GM19324 (cell line): ENCODE results near the gene STARD5.

Experiments used
- ATAC-seq: cut with Tn5 transposase; IDR thresholded peaks from one replicate; pipeline ENCODE4 v1.9.1; 2021; ENCODE audit warnings: mild to moderate bottlenecking, moderate library complexity; ENCODE audit not compliant: unreplicated experiment, low FRiP score

Gene STARD5

GRCh38 chr15:81278306-81279029 lies 45.5 kb downstream of the STARD5 start:
- no peak for ATAC-seq

DNA sequence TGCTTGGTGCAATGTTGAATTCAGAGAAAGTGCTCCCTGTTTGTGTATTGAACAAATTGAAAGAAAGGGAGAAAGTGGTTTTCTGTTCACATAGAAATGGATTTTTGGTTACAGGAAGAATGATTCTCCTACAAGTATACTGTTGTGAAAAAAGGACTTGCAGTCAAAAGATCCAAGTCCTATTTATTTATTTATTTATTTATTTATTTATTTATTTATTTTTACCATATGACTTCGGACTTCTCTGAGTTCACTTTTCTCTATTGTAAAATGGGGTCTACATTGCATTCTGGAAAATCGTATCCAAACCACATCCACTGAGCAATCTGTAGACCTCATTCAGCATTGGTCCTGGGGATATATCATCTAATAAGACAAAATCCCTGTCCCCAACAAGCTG lies 46.1 kb downstream of the STARD5 start:
- ATAC-seq, result no peak

GRCh38 chr15:81276967-81277366 lies 47.0 kb downstream of the STARD5 start:
- no peak for ATAC-seq

DNA sequence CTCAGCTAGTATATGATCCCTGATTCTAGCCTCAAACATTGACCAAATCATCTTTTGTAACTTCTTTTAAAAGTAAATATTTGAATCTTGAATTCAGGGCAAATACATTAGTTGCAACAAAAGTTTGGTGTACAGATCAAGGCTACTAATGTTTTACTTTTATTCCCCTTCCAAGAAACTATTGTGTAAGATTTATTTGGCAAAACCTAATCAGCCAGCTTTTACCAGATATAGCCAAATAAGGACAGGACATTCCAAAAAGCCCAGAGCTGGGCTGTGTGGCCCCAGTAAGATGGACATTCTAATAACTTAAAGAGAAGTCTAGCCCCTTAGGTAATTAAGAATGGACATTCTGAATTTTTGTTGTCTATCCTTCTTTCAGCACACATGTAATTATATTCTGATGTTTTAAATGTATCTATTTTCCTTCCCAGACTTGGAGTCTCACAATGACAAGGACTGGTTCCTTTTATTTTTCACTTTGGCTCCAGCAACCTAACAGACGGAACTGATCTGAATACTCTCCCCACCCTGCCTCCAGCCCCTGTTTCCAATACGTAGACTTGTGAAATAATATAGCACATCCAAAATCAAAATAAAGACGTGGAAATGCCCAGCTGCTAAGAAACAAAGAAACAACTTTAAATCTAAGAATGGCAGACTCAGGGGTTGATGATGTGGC lies 48.1 kb downstream of the STARD5 start:
- no peak for ATAC-seq

DNA sequence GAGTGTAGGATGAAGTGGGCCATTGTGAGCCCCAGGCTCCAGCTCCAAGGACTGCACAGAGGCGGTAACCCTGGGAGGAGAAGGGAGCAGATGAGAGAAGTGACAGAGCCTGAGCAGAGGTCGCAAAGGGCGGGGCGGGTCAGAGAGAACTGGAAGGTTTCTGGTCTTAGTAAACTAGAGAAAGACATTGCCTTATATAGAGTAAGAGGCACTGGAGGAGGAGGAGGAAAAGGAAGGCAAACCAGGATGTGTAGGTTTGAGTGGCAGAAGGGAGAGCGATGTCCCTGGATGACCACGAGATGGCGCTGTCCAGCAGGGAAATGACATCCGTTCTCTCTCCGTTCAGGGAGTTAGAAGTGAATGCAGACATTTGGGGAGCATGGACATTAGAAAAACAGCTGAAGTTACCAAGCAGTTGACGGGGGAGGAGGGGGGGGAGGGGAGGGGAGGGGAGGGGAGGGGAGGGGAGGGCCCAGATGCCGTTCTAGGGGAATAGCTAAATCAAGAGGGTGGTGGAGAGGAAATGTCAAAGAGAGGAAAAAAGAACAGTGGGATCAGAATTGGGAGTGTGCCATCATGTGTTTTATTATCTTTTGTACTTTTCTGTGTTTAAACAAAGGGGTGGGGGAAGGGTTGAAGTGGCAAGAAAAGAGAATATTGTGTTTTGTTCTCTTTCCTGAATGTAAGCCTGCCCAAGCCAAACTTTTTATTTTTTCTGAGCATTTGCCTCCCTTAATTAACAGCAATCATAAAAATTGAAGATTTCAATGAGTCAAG lies 48.8 kb downstream of the STARD5 start:
- no peak for ATAC-seq

DNA sequence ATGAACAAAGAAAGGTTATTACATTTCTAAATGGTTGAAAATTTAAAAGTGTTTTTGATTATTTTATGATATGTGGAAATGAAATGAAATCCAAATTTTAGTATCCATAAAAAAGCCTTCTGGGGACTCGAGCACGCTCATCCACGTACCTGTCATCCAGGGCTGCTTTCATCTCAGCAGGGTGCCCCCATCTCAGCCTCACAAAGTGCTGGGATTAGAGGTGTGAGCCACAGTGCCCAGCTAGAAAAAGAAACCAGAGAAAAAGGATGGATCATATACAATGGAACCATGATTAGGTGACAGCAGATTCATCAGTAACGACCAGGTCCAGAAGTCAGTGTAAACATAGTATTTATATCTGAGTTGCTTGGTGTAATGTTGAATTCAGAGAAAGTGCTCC lies 49.7 kb downstream of the STARD5 start:
- no peak for ATAC-seq

- no peak for ATAC-seq
Measured at GRCh38 chr15:81273855-81274254, 50.1 kb downstream of the STARD5 start.

DNA sequence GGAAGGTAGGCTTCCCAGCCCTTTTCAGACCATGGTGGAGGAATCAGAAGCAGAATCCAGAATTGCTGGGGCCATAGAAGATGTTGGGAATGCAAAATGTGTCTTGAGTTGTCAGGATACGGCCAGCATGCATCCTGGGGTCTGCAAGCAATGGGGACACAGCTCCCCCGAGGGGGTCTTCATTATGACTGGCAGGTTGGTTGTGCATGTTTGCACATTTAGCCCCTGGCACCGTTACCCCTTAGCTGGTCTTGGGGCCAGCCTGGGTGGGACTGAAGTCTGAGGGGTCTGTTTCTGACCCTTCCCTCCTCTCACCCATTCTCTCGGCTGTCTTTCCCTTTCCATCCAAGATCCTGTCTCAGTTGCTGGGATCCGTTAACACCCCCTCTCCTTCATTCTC lies 50.7 kb downstream of the STARD5 start:
- ATAC-seq, result no peak

- ATAC-seq, result no peak
Measured at GRCh38 chr15:81271761-81272644, 51.9 kb downstream of the STARD5 start.

- no peak for ATAC-seq
Measured at GRCh38 chr15:81270781-81271491, 53.0 kb downstream of the STARD5 start.

- ATAC-seq, result no peak
Measured at GRCh38 chr15:81270188-81270587, 53.8 kb downstream of the STARD5 start.

GRCh38 chr15:81268881-81269601 lies 54.9 kb downstream of the STARD5 start:
- ATAC-seq, result no peak

GRCh38 chr15:81268340-81268739 lies 55.6 kb downstream of the STARD5 start:
- ATAC-seq, result no peak

DNA sequence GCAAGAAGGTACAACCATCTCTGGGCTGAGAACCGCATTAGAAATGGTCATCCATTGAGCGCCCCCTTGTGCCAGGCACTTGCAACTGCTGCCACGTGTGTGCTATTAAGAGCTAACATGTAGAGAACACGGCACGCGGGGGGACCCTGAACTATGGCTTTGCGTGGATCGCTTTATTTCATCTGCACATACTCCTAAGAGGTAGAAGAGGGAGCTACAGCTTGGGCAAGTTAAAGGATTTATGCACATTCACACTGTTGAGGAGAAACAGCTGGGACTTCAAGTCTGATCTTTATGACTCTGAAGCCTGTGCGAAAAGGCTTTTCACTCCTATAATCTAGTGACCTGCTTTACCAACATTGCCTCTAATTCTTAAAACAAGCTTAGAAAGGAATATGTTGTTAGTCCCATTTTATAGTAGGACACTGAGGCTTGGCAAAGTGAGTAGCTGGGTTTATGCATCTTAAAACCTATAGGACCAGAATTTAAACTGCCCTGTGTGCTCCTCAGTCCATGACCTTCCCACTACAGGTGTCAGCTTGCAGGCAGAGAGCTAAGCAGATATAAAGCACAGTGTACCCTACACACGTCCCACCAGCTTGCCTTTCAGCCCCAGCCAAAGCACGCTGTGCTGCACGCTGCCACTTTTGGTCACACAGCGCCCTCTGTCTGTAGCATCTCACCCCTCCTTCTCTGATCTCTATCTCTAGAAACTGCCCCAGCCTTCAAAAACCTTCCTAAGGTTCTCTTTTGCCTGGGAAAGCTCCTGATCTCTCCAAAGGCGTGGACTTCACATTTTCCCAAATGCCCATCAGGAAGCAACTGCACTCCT lies 57.8 kb downstream of the STARD5 start:
- ATAC-seq, result peak; percentile 76

- ATAC-seq, result no peak
Measured at GRCh38 chr15:81265256-81265943, 58.5 kb downstream of the STARD5 start.

DNA sequence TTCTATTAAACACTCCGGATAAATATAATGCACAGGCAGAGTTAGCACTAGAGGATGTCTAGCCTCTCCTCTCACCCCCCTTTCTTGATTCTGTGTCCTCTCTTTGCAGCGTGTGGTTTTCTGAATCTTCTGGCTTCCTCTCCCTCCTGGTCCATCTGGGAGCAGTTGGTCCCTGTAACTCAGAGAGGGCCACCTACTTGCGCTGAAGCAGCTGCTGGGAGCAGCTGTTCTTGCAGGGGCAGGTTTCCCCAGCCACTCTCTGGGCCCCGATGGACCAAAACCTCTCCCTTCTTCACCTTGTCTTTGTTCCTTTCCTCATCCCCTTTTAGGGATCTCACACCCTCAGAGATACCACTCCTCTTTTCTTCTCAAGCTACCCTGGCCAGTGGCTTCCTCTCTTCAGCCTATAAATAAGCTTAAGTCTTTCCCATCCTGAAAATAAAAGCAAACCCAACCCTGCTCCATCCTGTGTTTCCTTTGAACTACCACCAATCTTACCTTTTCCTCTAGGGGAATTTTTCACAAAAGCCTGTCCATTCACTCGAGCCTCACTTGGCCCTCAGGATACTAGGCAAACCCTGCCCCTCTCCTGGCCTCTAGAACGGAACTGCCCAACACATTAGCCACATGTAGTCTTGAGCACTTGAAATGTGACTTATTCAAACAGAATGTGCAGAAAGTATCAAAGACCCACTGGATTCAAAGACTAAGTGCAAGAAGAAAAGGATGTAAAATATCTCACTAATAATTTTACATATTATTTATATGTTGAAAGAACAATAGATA lies 59.7 kb downstream of the STARD5 start:
- ATAC-seq, result no peak

- ATAC-seq, result no peak
Measured at GRCh38 chr15:81263477-81263876, 60.5 kb downstream of the STARD5 start.
